GM21526 (cell line): ENCODE results near the gene TRAF4.
"Not testable (repeated sequence)": the region's sequence is repeated elsewhere in the genome, so short reads cannot be mapped to it uniquely, and the experiment has no call there.

Experiments used
- ATAC-seq: cut with Tn5 transposase; IDR thresholded peaks from one replicate; pipeline ENCODE4 v1.9.1; 2021; ENCODE audit warnings: moderate library complexity; ENCODE audit not compliant: unreplicated experiment, low FRiP score

Gene TRAF4

GRCh38 chr17:28765038-28765437 lies 21.2 kb downstream of the TRAF4 start:
- ATAC-seq: no peak

GRCh38 chr17:28773736-28774135 lies 29.9 kb downstream of the TRAF4 start:
- ATAC-seq: no peak

GRCh38 chr17:28774206-28774605 lies 30.4 kb downstream of the TRAF4 start:
- no peak for ATAC-seq

- ATAC-seq: no peak
Measured at GRCh38 chr17:28777178-28777577, 33.4 kb downstream of the TRAF4 start.

- not testable (repeated sequence) for ATAC-seq
Measured at GRCh38 chr17:28779601-28780000, 35.8 kb downstream of the TRAF4 start.

- ATAC-seq: no peak
Measured at GRCh38 chr17:28783161-28783560, 39.4 kb downstream of the TRAF4 start.

- ATAC-seq: no peak
Measured at GRCh38 chr17:28788100-28788499, 44.3 kb downstream of the TRAF4 start.

GRCh38 chr17:28792877-28793661 lies 49.3 kb downstream of the TRAF4 start:
- no peak for ATAC-seq

GRCh38 chr17:28794846-28795441 lies 51.1 kb downstream of the TRAF4 start:
- not testable (repeated sequence) for ATAC-seq

- ATAC-seq: no peak
Measured at GRCh38 chr17:28796062-28796461, 52.3 kb downstream of the TRAF4 start.
